Testis (tissue), 3 donors: ENCODE data around the gene CC2D2A. TPM values are rescaled to one million over a fixed set of nuclear protein-coding genes. Genes with fewer than 3 reads are reported as not detected.

Experiments
- DNase-seq: peaks from one replicate; pipeline ENCODE4 v3.0.0-alpha.2; 2019
- H3K27ac ChIP-seq, 2 donors: fragments of 200-600 bp; sonication (generic); one replicate each; pipeline ENCODE4 v1.5.1; 2019
- H3K27me3 ChIP-seq: fragments of 200-600 bp; sonication (generic); one replicate; pipeline ENCODE4 v1.5.1; 2019
- H3K36me3 ChIP-seq: fragments of 200-600 bp; sonication (generic); one replicate; pipeline ENCODE4 v1.5.1; 2017; ENCODE audit warnings: low read depth; ENCODE audit errors: missing control alignments
- H3K4me1 ChIP-seq: fragments of 200-600 bp; sonication (generic); one replicate; pipeline ENCODE4 v1.5.1; 2019
- H3K4me3 ChIP-seq, 2 donors: fragments of 200-600 bp; sonication (generic); one replicate each; pipeline ENCODE4 v1.5.1; 2017 to 2019
- H3K9me3 ChIP-seq: fragments of 200-600 bp; sonication (generic); one replicate; pipeline ENCODE4 v1.5.1; 2017
- POLR2A ChIP-seq: fragments of 450-650 bp; IDR thresholded peaks from one replicate; pipeline ENCODE4 v1.6.1; 2017; ENCODE audit warnings: antibody characterized with exemption, mild to moderate bottlenecking, moderate library complexity
- WGBS, 2 donors: methylation state at CpG; one replicate each; pipeline ENCODE4 v1.1.5; 2018; 5-methylcytosine and 5-hydroxymethylcytosine counted together
- intact Hi-C: fragments of 100-400 bp; cut with DNase I; formaldehyde crosslinking; loops from one replicate; pipeline ENCODE4 v1.15.1; 2023; ENCODE audit warnings: low total_unique reads
- polyA plus RNA-seq: library from polyadenylated mRNA; stranded (reverse); fragments of 350-450 nt; fragmentation: Illumina TruSeq; extraction: RNeasy Lipid Tissue Mini Kit (QIAGEN cat#74804); gene quantifications from one replicate; pipeline ENCODE4 v1.2.3, GENCODE V29; 2014; ENCODE audit warnings: low read depth, low replicate concordance; ENCODE audit not compliant: insufficient read depth
- total RNA-seq, 2 donors: library from RNA; depleted of rRNA; stranded (reverse); fragments of >200 nt; gene quantifications; one replicate each; pipeline ENCODE4 v1.2.3, GENCODE V29; 2016
- TF ChIP-seq, protein P1 (sequence below), 3 experiments: fragments of 450-650 bp in 2 of 3; fragments of 200-600 bp in 1 of 3; sonication (generic) in 1 of 3; IDR thresholded peaks; one replicate each; pipeline ENCODE4 v1.5.1; 2016 to 2019; ENCODE audit warnings: antibody characterized with exemption in 3 of 3, mild to moderate bottlenecking in 2 of 3, moderate library complexity in 1 of 3

CC2D2A gene
- total and polyA plus RNA-seq, 3 donors from 2014 or later, result 16.9 to 23.7 (median 21.9) TPM

DNA sequence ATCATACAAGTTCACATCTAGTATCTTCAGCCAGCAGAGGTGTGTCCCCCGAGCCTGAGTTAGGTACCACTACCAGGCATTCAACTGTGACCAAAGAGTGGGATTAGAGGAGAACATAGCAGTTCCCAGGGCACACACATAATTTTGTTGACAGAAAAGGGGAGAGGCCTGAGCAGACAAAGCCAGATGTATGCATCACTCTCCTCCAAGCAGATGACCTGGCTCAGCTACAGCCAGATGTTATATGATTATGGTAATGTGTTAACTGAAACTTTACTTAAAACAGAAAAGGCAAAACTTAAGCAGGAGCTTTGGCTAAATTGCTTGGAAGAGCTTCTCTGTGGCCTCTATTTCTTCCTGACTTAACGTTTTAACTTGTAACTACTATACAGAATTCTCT is 88.9 kb downstream of the CC2D2A start:
- Histone ChIP-seq H3K4me3 (no peak overlapping the region), H3K4me1 (no peaks in the 10 kb centered on the region), H3K36me3 (no peaks in the 10 kb centered on the region), H3K9me3 (no peaks in the 10 kb centered on the region), H3K27ac (no peak overlapping the region), H3K27me3 (no peaks in the 10 kb centered on the region)
- DNase-seq, result no peak
- no peak for TF ChIP-seq POLR2A
- TF ChIP-seq, protein P1, sequence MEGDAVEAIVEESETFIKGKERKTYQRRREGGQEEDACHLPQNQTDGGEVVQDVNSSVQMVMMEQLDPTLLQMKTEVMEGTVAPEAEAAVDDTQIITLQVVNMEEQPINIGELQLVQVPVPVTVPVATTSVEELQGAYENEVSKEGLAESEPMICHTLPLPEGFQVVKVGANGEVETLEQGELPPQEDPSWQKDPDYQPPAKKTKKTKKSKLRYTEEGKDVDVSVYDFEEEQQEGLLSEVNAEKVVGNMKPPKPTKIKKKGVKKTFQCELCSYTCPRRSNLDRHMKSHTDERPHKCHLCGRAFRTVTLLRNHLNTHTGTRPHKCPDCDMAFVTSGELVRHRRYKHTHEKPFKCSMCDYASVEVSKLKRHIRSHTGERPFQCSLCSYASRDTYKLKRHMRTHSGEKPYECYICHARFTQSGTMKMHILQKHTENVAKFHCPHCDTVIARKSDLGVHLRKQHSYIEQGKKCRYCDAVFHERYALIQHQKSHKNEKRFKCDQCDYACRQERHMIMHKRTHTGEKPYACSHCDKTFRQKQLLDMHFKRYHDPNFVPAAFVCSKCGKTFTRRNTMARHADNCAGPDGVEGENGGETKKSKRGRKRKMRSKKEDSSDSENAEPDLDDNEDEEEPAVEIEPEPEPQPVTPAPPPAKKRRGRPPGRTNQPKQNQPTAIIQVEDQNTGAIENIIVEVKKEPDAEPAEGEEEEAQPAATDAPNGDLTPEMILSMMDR (IDR thresholded peaks at IDR 0.05), result no peak
- WGBS, 2 donors, result 83 to 91% methylated on average over 2 of the region's 2 CpGs
- intact Hi-C loops, result no loop called here

DNA sequence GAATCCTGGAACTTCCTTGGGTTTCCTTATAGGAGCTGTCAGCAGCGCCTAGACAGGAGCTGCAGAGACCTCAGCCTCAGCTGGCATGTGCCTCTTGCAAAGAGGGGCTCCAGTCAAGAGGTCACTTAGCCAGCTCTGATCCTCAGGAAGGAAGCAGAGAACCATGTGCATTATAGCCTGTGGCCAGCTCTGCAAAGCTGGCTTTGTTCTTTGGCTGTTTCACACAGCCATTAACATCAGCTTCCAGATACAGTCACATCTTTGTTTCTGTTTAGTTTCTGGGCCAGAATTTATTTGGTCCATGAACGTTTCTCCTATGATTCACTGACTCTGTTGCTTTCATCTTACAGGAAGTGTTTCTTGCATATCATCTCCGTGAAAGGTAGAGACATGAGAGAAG is 92.4 kb downstream of the CC2D2A start:
- Histone ChIP-seq H3K27ac (no peak overlapping the region), H3K4me1 (no peaks in the 10 kb centered on the region), H3K36me3 (no peaks in the 10 kb centered on the region), H3K9me3 (no peaks in the 10 kb centered on the region), H3K27me3 (no peaks in the 10 kb centered on the region), H3K4me3 (no peak overlapping the region)
- intact Hi-C loops, result no loop called here
- 68 to 69% methylated on average over 3 of the region's 3 CpGs for WGBS, 2 donors
- no peak for DNase-seq
- TF ChIP-seq, protein P1 (IDR thresholded peaks at IDR 0.05), result no peak
- no peak for TF ChIP-seq POLR2A

DNA sequence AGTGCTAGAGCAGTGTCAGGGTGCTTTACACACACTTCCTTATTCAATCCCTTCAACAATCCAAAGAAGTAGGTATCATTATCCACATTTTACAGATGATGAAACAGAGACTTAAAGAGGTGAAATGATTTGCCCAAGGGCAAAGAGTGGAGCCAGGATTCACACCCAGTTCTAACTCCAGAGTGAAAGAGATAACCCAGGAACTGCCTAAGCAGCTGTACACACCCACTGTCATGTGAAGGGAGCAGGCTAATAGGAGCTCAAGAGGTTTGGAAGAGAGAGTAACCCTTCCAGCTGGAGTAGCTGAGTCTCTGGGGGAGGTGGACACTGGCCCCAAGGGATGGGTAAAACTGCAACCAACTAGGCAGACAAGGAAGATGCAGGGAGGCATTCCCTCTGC is 92.9 kb downstream of the CC2D2A start:
- no peak overlapping the region for H3K4me3 ChIP-seq
- H3K27me3 ChIP-seq, result no peaks in the 10 kb centered on the region
- H3K9me3 ChIP-seq, result no peaks in the 10 kb centered on the region
- intact Hi-C loops, result no loop called here
- H3K4me1 ChIP-seq, result no peaks in the 10 kb centered on the region
- H3K27ac ChIP-seq, result no peak overlapping the region
- TF ChIP-seq POLR2A, result no peak
- TF ChIP-seq, protein P1 (IDR thresholded peaks at IDR 0.05), result no peak
- no peak for DNase-seq
- no peaks in the 10 kb centered on the region for H3K36me3 ChIP-seq

DNA sequence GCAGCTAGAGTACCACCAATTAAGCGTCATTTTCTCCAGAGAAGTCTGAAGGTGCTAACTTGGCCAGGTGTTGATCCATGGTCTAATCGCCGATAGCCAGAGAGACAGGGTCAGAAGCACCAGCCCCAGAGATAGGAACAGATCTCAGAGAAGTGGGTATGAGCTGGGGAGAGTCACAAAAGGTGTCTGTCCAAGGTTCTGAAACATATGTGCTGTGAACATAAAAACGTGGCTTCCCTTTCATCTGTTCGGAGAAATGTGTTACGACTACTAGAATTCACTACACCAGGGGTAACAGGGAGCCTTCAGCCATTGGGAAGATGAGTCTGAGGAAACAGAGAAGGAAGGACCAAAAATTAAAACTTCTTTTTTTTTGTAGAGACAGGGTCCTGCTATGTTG is 94.2 kb downstream of the CC2D2A start:
- Histone ChIP-seq H3K27ac (no peak overlapping the region), H3K36me3 (no peaks in the 10 kb centered on the region), H3K27me3 (no peaks in the 10 kb centered on the region), H3K4me3 (no peak overlapping the region), H3K9me3 (no peaks in the 10 kb centered on the region), H3K4me1 (no peaks in the 10 kb centered on the region)
- WGBS, 2 donors, result 73 to 77% methylated on average over 6 of the region's 6 CpGs
- no peak for DNase-seq
- TF ChIP-seq, protein P1 (IDR thresholded peaks at IDR 0.05), result no peak
- no peak for TF ChIP-seq POLR2A
- intact Hi-C loops, result no loop called here

DNA sequence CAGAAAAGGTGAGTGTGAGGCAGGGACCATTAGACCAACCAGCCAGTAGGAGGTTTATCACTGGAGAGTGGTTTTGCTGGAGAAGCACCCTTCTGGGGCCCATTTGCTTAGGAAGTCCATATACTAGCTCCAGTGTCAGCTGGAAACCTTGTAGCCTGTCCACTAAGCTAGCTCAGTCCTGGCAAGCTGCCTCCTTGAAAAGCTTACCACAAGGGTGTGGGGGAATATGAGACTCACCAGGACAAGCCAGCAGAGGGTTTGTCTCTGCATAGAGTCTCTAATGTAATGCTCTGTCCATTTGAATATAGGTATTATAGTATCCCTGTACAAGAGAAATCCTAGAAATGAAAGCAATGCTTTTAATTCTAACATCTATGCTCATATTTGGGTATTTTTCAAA is 99.1 kb downstream of the CC2D2A start:
- TF ChIP-seq, protein P1 (IDR thresholded peaks at IDR 0.05), result no peak
- no peak for TF ChIP-seq POLR2A
- DNase-seq, result no peak

More for the DNA sequence above, 99.1 kb downstream of the CC2D2A start:
- no peaks in the 10 kb centered on the region for H3K9me3 ChIP-seq
- H3K4me3 ChIP-seq, result no peak overlapping the region
- no peaks in the 10 kb centered on the region for H3K36me3 ChIP-seq
- H3K27ac ChIP-seq, result no peak overlapping the region
- no peaks in the 10 kb centered on the region for H3K4me1 ChIP-seq
- H3K27me3 ChIP-seq, result no peaks in the 10 kb centered on the region
- intact Hi-C loops, result no loop called here
